Cardiac muscle cell (in vitro differentiated cells and primary cell): ENCODE results near the gene AQP6. TPM values are rescaled to one million over a fixed set of nuclear protein-coding genes. Genes with fewer than 3 reads are reported as not detected.

Experiments
- DNase-seq, 2 donors: peaks; one replicate each; pipeline versions ENCODE4 v3.0.0 to v3.0.0-alpha.2; 2010 to 2017; ENCODE audit warnings: low read depth in 1 of 2, low spot score in 1 of 2
- H3K27ac ChIP-seq: fragments of 200-600 bp; sonication (generic); 2 replicates; pipeline ENCODE4 v1.5.1; 2016
- H3K27me3 ChIP-seq: fragments of 200-600 bp; sonication (generic); 2 replicates; pipeline ENCODE4 v1.6.0; 2016; ENCODE audit warnings: control low read depth
- H3K36me3 ChIP-seq: fragments of 200-600 bp; sonication (generic); 2 replicates; pipeline ENCODE4 v1.5.1; 2016; ENCODE audit warnings: control low read depth
- H3K4me1 ChIP-seq: fragments of 200-600 bp; sonication (generic); 2 replicates; pipeline ENCODE4 v1.8.1; 2017; ENCODE audit warnings: low read depth, mild to moderate bottlenecking, mixed run types
- H3K4me3 ChIP-seq: fragments of 200-600 bp; sonication (generic); 2 replicates; pipeline ENCODE4 v1.5.1; 2016; ENCODE audit warnings: mild to moderate bottlenecking
- H3K9me3 ChIP-seq: fragments of 200-600 bp; sonication (generic); 2 replicates; pipeline ENCODE4 v1.5.1; 2017; ENCODE audit warnings: low read depth, mild to moderate bottlenecking, control low read depth
- CTCF ChIP-seq: IDR thresholded peaks from 2 replicates; pipeline ENCODE4 v1.5.1; 2012; ENCODE audit warnings: low read depth, mild to moderate bottlenecking, low read length
- polyA plus RNA-seq: library from polyadenylated mRNA; unstranded; fragments of >200 nt; fragmentation: Nextera tagmentation; extraction: Ambion mirVana; gene quantifications from 2 replicates; pipeline ENCODE4 v1.2.1, GENCODE V29; 2016
- total RNA-seq: library from RNA; depleted of rRNA; stranded (reverse); fragments of >200 nt; gene quantifications from 2 replicates; pipeline ENCODE4 v1.2.3, GENCODE V29; 2016

The AQP6 gene
- total and polyA plus RNA-seq, 2 experiments from 2014 or later = 0.26 to 1.8 TPM

GRCh38 chr12:49928471-49928870 is 44.3 kb upstream of the AQP6 start:
- H3K9me3 ChIP-seq = no peaks in the 10 kb centered on the region
- no peaks in the 10 kb centered on the region for H3K27me3 ChIP-seq
- no peaks in the 10 kb centered on the region for H3K4me1 ChIP-seq
- H3K27ac ChIP-seq = no peak overlapping the region
- no peak for TF ChIP-seq CTCF
- no peaks in the 10 kb centered on the region for H3K36me3 ChIP-seq
- no peak overlapping the region for H3K4me3 ChIP-seq
- DNase-seq = no peak

GRCh38 chr12:49929581-49929980 is 43.2 kb upstream of the AQP6 start:
- TF ChIP-seq CTCF = no peak

DNA sequence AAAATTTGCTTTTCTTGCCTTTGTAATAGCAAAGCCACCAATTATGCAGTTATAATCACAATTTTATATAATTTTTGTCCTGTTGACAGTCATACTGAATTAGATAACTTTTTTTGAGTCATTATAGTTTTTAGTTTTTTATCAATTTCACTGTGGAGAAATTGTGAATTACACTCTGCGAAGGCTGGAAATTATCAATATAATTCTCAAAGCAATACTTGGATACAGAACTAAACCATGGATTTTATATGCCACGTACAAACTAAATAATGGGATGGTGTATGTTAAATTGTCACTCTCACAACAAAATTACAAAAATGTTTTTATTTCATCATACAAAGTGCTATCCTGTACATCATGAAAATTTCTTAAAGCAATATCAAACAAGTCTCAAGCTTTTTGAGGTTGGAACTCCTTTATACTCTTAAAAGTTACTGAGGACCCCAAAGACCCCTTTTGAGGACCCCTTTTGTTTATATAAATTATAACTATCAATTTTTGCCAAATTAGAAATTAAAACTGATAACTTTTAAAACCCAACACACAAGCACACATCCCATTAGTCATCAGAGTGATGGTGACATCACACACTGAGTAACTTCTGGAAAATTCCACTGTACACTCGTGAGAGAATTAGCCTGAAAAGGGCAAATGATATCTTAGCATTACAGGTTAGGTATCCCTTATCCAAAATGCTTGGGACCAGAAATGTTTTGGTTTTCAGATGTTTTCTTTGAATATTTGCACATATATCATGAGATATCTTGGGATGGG is 42.0 kb upstream of the AQP6 start:
- H3K27ac ChIP-seq = no peak overlapping the region
- DNase-seq = peak in 1 of 2 donors; percentile 69
- no peaks in the 10 kb centered on the region for H3K9me3 ChIP-seq
- no peak for TF ChIP-seq CTCF
- peaks cover 3% of the 10 kb centered on the region for H3K4me1 ChIP-seq
- H3K27me3 ChIP-seq = no peaks in the 10 kb centered on the region
- H3K36me3 ChIP-seq = no peaks in the 10 kb centered on the region
- H3K4me3 ChIP-seq = no peak overlapping the region

More at GRCh38 chr12:49929581-49929980, 43.2 kb upstream of the AQP6 start:
- DNase-seq = no peak
- H3K36me3 ChIP-seq = no peaks in the 10 kb centered on the region
- H3K4me3 ChIP-seq = no peak overlapping the region
- H3K4me1 ChIP-seq = peaks cover 3% of the 10 kb centered on the region
- no peaks in the 10 kb centered on the region for H3K9me3 ChIP-seq
- H3K27me3 ChIP-seq = no peaks in the 10 kb centered on the region
- H3K27ac ChIP-seq = no peak overlapping the region

DNA sequence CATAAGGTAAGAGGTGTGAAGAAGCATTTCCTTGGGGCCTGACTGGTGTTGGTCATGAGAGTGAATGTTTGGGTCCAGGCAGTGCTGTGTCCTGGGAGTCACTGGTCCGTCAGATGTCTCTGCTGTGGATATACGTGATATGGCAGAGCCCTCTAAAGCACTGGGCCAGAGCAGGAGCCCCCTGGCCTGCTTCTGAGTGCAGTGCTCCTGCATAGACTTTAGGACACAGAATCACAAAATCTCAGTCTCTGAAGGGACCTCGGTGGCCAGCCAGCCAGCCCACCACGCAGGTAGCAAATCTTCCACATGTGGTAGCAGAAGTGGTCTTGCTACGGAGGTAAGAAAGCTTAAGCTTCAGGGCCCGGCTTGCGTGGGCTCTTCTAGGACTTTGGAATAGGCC is 40.7 kb upstream of the AQP6 start:
- Histone ChIP-seq H3K36me3 (no peaks in the 10 kb centered on the region), H3K4me3 (no peak overlapping the region), H3K9me3 (no peaks in the 10 kb centered on the region), H3K27ac (no peak overlapping the region), H3K4me1 (peaks cover 3% of the 10 kb centered on the region), H3K27me3 (no peaks in the 10 kb centered on the region)
- no peak for DNase-seq
- TF ChIP-seq CTCF = no peak

DNA sequence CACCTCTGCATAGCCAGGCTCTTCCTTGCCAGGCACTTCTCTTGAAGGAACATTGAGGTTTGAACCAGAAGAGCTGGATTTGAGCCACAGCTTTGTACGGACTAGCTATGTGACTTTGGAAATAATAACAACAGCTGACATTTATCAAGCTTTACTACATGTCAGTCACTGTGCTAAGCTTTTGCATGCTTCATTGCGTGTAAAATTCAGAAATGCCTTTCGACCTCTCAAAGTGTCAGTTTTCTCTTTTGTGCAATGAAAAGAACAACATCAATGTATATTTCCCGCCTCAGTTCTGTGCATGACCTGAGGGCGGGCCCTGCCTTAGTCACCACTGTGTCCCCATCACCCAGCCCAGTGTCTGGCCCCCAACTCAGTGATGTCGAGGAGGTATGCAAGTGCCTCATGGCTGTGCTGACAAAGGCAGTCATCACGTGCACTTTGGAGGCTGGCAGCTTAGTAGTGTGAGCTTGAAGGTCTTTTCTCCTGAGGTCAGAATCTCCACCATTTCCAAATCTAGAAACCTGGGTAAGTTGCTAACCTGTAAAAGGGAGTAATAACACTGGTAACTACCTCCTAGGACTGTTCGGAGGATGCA is 40.1 kb upstream of the AQP6 start:
- peak in 1 of 2 donors; percentile 47 for DNase-seq
- H3K9me3 ChIP-seq = no peaks in the 10 kb centered on the region
- no peak overlapping the region for H3K27ac ChIP-seq
- H3K36me3 ChIP-seq = no peaks in the 10 kb centered on the region
- H3K27me3 ChIP-seq = no peaks in the 10 kb centered on the region
- TF ChIP-seq CTCF = no peak
- peaks cover 3% of the 10 kb centered on the region for H3K4me1 ChIP-seq
- no peak overlapping the region for H3K4me3 ChIP-seq
